HG02981 (cell line): ENCODE data around the gene CD44.

Source experiments
- ATAC-seq: cut with Tn5 transposase; IDR thresholded peaks from one replicate; pipeline ENCODE4 v1.9.1; 2021; ENCODE audit warnings: mild to moderate bottlenecking, moderate library complexity; ENCODE audit not compliant: unreplicated experiment

The CD44 gene

GRCh38 chr11:35155677-35156076 lies 16.7 kb downstream of the CD44 start:
- ATAC-seq: no peak

GRCh38 chr11:35157814-35158700 lies 19.1 kb downstream of the CD44 start:
- no peak for ATAC-seq

GRCh38 chr11:35158701-35159510 lies 19.9 kb downstream of the CD44 start:
- no peak for ATAC-seq

DNA sequence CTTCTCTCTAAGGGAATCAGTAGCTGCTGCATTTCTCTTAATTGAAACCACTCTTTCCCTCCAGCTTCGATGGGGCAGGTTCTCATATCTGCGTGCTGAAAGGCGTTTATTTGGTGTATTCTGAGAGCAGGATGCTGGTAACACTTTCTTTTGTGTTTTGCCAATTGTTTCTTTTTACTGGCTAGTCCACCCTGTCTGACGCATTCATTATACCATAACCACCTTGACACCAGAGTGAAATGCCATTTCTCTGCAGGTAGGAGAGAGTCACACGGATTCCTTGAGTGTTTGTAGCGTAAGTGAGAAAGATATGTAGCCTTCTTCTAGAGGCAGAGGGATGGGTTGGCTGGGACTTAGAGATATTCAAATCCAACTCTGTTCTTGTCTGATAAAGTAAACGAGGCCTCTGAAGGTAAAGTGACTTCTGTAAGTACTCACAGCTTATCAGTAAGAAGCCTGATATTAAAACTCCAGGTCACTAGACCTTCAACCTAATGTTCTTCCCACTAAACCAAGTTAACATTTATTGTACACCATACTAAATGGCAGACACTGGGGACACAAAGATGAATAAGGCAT lies 21.4 kb downstream of the CD44 start:
- no peak for ATAC-seq

DNA sequence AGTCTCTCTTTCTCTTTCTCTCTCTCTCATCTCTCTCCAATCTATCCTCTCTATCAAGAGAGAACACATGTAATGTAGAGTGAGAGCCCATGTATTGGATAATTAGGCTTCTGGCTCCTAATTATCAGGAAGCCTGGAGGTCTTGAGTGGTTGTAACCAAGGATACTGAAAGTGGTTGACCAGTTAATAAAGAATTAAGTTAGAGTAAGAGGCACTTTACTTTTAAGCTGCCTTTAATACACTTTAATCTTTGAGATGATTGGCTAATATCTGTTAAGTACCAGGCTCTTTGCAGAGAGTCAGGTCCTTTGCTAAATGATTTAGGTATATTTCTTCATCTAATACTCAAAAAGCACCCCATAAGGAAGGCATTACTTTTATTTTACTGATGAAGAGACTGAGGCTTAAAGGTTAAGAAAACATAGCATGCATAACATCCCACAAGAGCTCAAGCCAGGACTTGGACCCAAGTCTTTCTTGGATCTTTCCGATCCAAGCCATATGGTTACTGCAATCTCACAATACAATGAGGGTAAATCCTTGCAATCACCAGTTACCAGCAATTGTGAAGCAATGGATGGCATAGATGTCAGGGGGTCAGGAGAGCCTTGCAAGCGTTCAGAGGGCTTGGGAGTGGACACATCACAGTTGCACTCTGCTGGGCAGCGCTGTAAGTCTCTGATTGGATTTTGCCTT lies 22.1 kb downstream of the CD44 start:
- ATAC-seq: no peak

GRCh38 chr11:35162745-35163144 lies 23.8 kb downstream of the CD44 start:
- ATAC-seq: no peak

GRCh38 chr11:35163209-35163608 lies 24.2 kb downstream of the CD44 start:
- no peak for ATAC-seq

DNA sequence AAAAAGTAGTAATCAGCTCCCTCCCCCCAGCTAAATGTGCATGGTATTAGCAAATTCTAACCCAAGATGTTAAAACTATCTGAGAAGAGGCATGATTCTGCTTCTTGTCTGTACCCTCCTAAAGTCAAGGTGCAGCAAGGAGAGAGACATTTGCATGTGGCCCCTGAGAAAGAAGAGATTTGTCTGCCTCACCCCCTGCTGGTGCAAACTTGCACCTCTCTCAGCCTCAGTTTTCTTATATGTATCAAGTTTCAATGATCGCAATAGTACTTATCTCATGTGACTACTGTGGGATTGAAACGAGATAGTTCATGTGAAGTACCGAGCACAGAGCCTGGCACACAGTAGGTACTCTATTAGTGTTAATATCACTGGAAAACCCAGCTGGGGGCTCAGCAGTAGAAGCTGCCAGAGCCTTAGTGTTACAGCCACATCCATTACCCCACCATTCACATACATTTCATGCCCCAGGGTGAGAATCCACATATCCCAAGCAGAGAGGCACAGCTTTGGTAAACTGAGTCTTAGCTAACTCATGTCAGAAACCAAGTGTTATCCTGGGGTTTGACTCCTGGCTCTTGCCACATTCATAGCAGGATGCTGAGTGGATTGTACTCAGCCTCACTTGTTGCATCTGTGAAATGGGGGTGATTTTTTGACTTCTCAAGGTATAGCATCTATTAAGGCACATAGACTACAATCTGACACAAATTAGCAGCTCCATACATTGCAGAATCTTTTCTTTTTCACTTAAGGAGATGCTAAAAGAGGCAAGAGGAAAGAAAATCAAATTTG lies 24.9 kb downstream of the CD44 start:
- no peak for ATAC-seq

GRCh38 chr11:35165030-35165422 lies 26.1 kb downstream of the CD44 start:
- no peak for ATAC-seq

DNA sequence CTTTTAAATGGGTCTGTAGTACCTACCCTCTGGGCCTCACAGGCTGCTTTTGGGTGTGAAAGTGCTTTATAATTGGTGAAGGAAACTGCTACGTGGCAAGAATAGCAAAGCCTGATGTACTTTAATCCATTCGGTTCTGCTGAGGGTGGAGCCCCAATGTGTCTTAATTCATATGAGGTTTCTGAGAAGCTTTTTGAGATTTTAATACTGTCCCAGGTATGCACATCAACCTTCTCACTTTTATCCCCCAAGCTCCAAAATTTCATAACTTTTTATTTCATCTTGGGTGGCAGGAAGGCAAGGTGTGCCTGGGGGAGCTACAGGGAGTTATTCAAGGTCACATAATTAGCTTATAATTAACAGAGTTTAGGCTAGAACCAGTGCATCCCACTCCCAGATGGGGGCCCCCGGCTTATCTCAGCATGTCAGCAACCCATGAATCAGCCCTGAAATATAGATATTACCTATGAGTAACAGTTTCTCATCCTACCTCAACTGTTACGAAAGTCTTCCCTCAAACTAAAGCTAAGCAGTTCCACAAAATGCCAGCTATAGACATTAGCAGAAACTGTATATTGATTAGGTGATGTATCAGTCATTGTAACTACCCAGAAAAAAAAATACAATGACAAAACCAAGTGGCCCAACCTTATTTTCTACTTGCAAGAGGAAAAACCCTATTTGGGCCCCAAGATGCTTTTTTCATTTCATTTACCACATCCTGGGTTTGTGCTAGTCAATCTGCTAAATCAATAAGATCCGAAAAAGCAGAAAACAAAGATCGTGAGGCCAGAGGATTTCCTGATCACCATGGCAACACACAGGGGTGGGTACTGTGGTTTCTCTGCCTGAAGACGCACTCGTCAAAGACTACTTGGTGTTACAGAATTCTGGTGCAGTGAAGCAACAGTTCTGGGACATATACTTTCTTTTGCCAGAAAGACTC lies 26.7 kb downstream of the CD44 start:
- peak; percentile 74 for ATAC-seq

- ATAC-seq: peak; percentile 5
Measured at GRCh38 chr11:35166369-35167360, 27.7 kb downstream of the CD44 start.

GRCh38 chr11:35167426-35167954 lies 28.5 kb downstream of the CD44 start:
- no peak for ATAC-seq

DNA sequence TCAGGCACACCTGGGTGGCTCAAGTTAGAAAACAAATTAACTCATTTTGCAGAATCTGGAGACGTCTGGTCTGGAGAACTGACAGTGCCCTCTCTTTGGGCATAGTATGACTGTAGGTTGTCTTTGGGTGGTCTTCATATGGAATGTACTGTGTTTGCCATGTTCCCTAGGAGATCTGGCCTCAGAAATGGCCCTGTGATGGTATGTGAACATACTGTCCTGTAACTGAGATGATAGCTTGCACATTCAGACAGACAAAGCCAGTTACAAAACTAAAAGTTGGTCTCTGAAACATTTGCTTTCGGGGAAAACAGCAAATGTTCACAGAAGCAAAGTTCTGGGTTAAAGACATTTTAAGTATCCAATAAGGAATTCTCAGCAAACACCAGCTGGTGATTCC lies 29.7 kb downstream of the CD44 start:
- ATAC-seq: no peak

DNA sequence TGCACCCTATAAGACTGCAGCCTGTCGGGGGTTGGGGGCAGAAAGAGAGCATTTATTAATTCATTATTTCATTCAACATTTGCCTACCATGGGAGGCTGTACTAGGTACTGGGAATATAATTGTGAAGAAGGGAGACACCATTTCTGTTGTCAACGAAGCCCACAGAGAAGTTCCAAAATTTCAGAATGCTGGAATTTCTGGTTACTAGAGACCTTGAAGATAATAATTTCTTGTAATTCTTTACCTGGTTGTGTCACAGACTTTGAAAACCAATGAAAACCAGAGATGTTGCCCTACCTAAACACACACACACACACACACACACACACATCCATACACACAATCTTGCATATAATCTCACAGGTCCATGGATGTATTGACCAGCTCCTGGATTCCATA lies 30.1 kb downstream of the CD44 start:
- no peak for ATAC-seq

- no peak for ATAC-seq
Measured at GRCh38 chr11:35169754-35170153, 30.8 kb downstream of the CD44 start.

GRCh38 chr11:35170503-35170902 lies 31.5 kb downstream of the CD44 start:
- no peak for ATAC-seq

GRCh38 chr11:35171226-35171625 lies 32.3 kb downstream of the CD44 start:
- no peak for ATAC-seq
